ENCODE measurements around the gene YKT6.
"Not testable (repeated sequence)": the region's sequence is repeated elsewhere in the genome, so short reads cannot be mapped to it uniquely, and the experiment has no call there.

Gene YKT6

GRCh38 chr7:44200699-44201461 is at the start of gene YKT6:
Gene YKT6 (plus strand): TSS chr7:44200978. CDS start chr7:44201136, 158 bp downstream.
- peak; percentile 85 to 93 (median 90) for DNase-seq (ENCODE audit: low read depth in 4 of 4, low spot score in 1 of 4)

GRCh38 chr7:44151956-44152355 is 48.8 kb upstream of the YKT6 start:
- no peak for DNase-seq (ENCODE audit: low read depth in 4 of 4, low spot score in 1 of 4)

- no peak for DNase-seq (ENCODE audit: low read depth in 4 of 4, low spot score in 1 of 4)
These were observed 47.5 kb upstream of the YKT6 start for GRCh38 chr7:44152971-44153947.

GRCh38 chr7:44153948-44154335 is 46.8 kb upstream of the YKT6 start:
- no peak for DNase-seq (ENCODE audit: low read depth in 4 of 4, low spot score in 1 of 4)

GRCh38 chr7:44154703-44155102 is 46.1 kb upstream of the YKT6 start:
- no peak for DNase-seq (ENCODE audit: low read depth in 4 of 4, low spot score in 1 of 4)

- no peak for DNase-seq (ENCODE audit: low read depth in 4 of 4, low spot score in 1 of 4)
These were observed 45.3 kb upstream of the YKT6 start for GRCh38 chr7:44155191-44156185.

GRCh38 chr7:44156453-44157010 is 44.2 kb upstream of the YKT6 start:
- no peak for DNase-seq (ENCODE audit: low read depth in 4 of 4, low spot score in 1 of 4)

- DNase-seq (ENCODE audit: low read depth in 4 of 4, low spot score in 1 of 4): no peak
These were observed 43.4 kb upstream of the YKT6 start for GRCh38 chr7:44157116-44158080.

GRCh38 chr7:44158096-44158872 is 42.5 kb upstream of the YKT6 start:
- DNase-seq (ENCODE audit: low read depth in 4 of 4, low spot score in 1 of 4): no peak

GRCh38 chr7:44158873-44159631 is 41.7 kb upstream of the YKT6 start:
- DNase-seq (ENCODE audit: low read depth in 4 of 4, low spot score in 1 of 4): no peak

- no peak for DNase-seq (ENCODE audit: low read depth in 4 of 4, low spot score in 1 of 4)
These were observed 40.8 kb upstream of the YKT6 start for GRCh38 chr7:44159824-44160630.

GRCh38 chr7:44161371-44161770 is 39.4 kb upstream of the YKT6 start:
- DNase-seq (ENCODE audit: low read depth in 4 of 4, low spot score in 1 of 4): no peak

- DNase-seq (ENCODE audit: low read depth in 4 of 4, low spot score in 1 of 4): no peak
These were observed 38.6 kb upstream of the YKT6 start for GRCh38 chr7:44162179-44162578.

- no peak for DNase-seq (ENCODE audit: low read depth in 4 of 4, low spot score in 1 of 4)
These were observed 37.9 kb upstream of the YKT6 start for GRCh38 chr7:44162785-44163395.

- no peak for DNase-seq (ENCODE audit: low read depth in 4 of 4, low spot score in 1 of 4)
These were observed 37.2 kb upstream of the YKT6 start for GRCh38 chr7:44163591-44163990.

GRCh38 chr7:44167920-44168319 is 32.9 kb upstream of the YKT6 start:
- DNase-seq (ENCODE audit: low read depth in 4 of 4, low spot score in 1 of 4): no peak

- DNase-seq (ENCODE audit: low read depth in 4 of 4, low spot score in 1 of 4): not testable (repeated sequence)
These were observed 28.9 kb upstream of the YKT6 start for GRCh38 chr7:44171901-44172300.
